Astrocyte of the spinal cord (primary cell): Measurements from ENCODE around the gene MAST2.

Experiments
- DNase-seq: peaks from one replicate; pipeline ENCODE4 v3.0.0; 2011; ENCODE audit warnings: low read depth, low spot score
- H3K4me3 ChIP-seq: 2 replicates; pipeline ENCODE4 v1.5.1; 2011; ENCODE audit warnings: low read depth, mild to moderate bottlenecking, low read length, moderate library complexity
- in situ Hi-C: cut with HindIII; loops from 2 replicates; pipeline ENCODE4 v1.10.0; 2017; ENCODE audit warnings: low sequenced_read_pairs
- TF ChIP-seq, protein P1 (sequence below): IDR thresholded peaks from 2 replicates; pipeline ENCODE4 v1.5.1; 2012; ENCODE audit warnings: low read depth, mild to moderate bottlenecking, low read length, inconsistent platforms

MAST2 gene

DNA sequence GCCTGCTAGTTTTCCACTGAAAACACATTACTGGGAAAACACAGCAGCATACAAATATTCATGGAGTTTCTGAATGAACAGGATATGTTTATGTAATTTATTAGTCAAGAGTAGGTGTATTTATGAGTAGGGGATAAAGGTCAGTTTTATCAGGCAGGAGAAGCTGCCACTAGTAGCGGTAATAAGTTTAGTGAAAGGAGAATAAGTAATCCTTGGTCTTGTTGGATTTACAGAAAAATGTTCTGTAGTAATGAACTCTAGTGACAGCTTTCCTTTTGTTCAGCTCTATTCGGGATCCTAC is 1.2 kb downstream of the MAST2 start:
- in situ Hi-C loops: no loop called here
- TF ChIP-seq, protein P1, sequence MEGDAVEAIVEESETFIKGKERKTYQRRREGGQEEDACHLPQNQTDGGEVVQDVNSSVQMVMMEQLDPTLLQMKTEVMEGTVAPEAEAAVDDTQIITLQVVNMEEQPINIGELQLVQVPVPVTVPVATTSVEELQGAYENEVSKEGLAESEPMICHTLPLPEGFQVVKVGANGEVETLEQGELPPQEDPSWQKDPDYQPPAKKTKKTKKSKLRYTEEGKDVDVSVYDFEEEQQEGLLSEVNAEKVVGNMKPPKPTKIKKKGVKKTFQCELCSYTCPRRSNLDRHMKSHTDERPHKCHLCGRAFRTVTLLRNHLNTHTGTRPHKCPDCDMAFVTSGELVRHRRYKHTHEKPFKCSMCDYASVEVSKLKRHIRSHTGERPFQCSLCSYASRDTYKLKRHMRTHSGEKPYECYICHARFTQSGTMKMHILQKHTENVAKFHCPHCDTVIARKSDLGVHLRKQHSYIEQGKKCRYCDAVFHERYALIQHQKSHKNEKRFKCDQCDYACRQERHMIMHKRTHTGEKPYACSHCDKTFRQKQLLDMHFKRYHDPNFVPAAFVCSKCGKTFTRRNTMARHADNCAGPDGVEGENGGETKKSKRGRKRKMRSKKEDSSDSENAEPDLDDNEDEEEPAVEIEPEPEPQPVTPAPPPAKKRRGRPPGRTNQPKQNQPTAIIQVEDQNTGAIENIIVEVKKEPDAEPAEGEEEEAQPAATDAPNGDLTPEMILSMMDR: no peak
- H3K4me3 ChIP-seq: peak overlapping the region; percentile 81
- DNase-seq: no peak

DNA sequence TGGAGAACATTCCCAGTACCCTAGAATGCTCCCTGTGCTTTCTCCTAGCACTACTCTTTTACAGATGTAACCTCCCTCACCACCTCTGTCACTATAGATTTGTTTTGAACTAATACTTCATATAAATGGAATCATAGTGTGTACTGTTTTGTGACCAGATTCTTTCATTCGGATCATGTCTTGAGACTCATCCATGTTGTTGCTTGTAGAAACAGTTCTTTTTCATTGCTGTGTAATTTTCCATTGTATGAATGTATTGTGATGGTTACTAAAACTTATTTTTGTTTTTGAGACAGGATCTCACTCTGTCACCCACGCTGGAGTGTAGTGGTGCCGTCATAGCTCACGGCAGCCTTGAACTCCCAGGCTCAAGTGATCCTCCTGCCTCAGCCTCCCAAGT is 2.7 kb downstream of the MAST2 start:
- H3K4me3 ChIP-seq: no peak overlapping the region
- no peak for DNase-seq
- in situ Hi-C loops: no loop called here
- TF ChIP-seq, protein P1: no peak

DNA sequence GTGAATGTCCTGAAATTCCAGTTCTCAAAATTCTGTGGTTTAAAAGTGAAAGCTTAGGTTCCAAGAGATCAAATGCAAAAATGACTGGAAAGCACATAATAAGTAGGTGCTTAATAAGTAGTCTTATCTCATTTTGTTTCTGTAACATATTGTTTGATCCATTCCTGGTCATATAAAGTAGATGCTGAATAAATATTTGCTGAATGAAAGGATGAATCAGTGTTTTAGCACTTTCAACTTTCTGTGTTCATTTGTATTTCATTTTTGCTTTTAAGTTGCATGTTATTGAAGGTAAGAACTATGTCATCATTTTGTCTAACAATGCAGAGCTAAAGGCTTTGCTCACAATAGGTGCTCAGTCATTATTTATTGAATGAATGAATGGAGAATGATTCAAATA is 6.3 kb downstream of the MAST2 start:
- no peak for DNase-seq
- H3K4me3 ChIP-seq: no peak overlapping the region
- in situ Hi-C loops: no loop called here
- TF ChIP-seq, protein P1: no peak

DNA sequence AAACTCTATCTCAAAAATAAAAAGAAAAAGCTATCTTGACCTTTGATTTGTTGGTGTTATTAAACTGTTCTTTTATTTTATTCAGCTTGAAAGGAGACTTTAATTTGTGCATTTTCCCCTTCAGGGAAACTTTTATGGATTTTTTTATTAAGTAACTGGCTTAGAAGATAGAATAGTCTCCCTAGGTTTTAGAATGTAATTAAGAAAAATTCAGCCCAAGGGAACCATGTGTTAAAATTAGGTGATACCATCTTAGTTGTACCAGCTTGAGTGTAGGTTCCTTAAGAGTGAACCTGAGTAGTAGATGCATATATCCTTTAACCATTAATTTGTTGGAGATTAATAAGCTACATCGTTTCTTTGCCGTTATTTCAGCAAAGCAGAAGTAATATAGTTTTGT is 11.4 kb downstream of the MAST2 start:
- TF ChIP-seq, protein P1: no peak
- DNase-seq: no peak
- H3K4me3 ChIP-seq: no peak overlapping the region
- in situ Hi-C loops: no loop called here

DNA sequence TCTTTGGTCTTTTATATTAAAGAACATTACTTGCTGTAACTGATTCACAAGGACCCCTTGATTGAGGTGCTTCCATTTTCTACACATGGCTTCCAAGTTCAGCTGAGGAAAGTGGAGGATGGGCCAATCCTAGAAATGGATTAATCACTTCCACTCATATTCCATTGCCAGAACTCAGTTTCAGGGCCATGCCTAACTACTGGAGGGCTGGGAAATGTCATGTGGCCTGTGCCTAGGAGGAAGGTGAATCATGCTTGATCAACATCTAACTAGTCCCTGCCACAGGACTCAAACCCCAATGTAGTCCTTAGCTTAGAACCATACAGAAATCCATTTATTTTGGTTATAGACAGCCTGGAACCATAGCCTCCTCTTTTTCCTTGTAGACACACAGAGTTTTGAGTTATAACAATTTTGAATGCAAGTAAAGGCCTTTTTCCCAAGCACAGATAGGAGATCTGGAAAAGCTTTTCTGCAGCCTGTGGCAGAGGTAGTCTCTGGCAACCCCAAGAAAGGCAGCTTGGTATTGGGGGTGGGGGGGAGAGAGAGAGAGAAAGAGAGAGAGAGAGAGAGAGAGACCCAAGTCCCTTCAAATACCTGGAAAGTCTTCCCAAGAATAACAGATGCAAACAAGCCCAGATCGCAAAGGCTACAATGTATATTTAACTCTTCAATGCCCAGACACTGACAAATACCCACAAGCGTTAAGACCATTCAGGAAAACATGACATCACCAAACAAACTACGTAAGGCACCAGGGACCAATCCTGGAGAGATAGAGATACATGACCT is 12.5 kb downstream of the MAST2 start:
- no peak overlapping the region for H3K4me3 ChIP-seq
- TF ChIP-seq, protein P1: no peak
- in situ Hi-C loops: no loop called here
- DNase-seq: no peak

DNA sequence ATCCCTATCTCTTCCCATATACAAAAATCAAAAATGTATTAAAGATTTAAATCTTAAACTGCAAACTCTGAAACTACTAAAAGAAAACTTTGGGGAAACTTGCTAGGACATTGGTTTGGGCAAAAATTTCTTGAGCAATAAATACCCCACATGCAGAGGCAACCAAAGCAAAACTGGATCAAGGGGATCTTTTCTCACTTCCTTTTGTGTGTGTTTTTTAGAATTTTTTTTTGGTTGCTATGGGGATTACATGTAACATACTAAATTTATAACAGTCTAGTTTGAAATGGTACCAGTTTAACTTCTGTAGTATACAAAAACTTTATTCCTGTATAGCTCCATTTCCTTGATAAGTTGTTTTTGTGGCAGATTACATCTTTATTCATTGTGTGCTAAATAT is 16.8 kb downstream of the MAST2 start:
- DNase-seq: no peak
- TF ChIP-seq, protein P1: no peak

More for the DNA sequence above, 16.8 kb downstream of the MAST2 start:
- H3K4me3 ChIP-seq: no peak overlapping the region
- in situ Hi-C loops: no loop called here
